HG02981 (cell line): ENCODE data around the gene SERPINA5.
A peak's percentile ranks its signal among the peaks of the same experiment; 100 is the strongest.

Experiments used
- ATAC-seq: cut with Tn5 transposase; IDR thresholded peaks from one replicate; pipeline ENCODE4 v1.9.1; 2021; ENCODE audit warnings: mild to moderate bottlenecking, moderate library complexity; ENCODE audit not compliant: unreplicated experiment

SERPINA5 gene

GRCh38 chr14:94548999-94549985, 31.9 kb upstream of the SERPINA5 start:
- peak; percentile 67 for ATAC-seq

DNA sequence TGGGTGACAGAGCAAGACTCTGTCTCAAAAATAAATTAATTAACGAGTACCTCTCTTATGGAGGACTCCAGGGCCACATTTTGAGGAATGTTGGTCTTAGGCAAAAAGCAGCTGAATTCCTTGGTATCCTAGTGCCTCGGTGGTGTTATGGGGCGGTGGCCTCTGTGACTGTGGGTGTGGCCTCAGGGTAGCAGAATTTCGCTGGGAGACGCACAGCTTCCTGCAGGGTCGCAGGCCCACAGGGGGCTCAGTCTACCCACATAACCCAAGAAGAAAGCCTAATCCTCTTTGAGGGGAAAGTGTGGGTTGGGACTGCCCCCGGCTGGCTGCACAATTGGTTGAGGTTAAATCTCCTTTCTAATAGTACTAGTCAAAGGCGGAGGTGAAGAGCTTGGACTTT, 31.2 kb upstream of the SERPINA5 start:
- no peak for ATAC-seq

- ATAC-seq: no peak
Observed at GRCh38 chr14:94555991-94556390, 25.2 kb upstream of the SERPINA5 start.

GRCh38 chr14:94557327-94557726, 23.9 kb upstream of the SERPINA5 start:
- ATAC-seq: no peak

GRCh38 chr14:94558842-94559241, 22.4 kb upstream of the SERPINA5 start:
- ATAC-seq: no peak

DNA sequence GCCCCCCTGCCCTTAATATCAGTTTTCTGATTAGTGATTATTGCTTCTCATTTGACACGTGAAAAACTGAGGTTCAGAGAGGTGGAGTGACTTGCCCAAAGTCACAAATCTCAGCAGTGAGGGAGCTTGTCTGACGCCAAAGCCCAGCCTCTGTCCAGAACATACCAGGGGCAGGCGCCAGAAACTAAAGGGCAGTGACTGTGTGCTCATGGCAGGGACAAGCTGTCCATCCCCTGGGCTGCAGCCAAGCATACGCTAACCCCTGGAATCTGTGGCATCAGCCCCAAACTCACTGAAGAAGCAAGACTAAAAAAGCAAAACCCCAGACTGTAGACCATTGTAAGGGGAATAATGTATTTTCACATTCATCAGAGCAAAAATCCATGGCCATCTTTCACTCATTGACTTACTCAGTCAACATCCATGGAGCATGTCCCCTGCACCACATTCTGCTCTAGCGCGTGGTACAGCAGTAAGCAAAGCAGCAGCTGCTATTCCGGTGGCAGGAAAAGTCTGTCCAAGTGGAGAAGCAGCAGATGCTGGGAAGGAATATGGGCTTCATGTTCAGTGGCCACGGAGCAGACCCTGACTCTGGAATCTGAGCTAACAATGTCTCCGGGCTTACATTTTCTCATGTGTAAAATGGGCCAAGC, 21.5 kb upstream of the SERPINA5 start:
- ATAC-seq: no peak

DNA sequence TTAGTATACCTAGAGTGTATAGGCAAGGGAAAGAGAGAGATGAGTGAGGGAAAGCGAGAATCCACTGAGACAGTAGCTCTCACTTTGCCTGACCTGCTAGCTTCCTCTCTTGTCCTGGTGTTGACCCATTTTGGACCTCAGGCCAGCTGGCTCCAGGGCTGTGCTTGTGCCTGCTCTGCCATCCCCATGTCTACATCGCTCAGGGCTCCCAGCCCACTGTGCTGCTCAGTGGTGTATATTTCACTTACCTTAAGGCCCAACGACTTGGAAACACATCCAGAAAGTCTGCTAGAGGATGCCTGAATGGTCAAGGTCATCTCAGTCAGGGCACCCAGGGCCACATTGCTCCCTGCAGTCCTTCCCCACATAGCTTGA, 20.9 kb upstream of the SERPINA5 start:
- ATAC-seq: no peak

GRCh38 chr14:94560751-94561655, 20.2 kb upstream of the SERPINA5 start, which contains the start of gene SERPINA4:
Gene SERPINA4 (plus strand): TSS chr14:94561442. CDS start chr14:94563483, 2,041 bp downstream.
- ATAC-seq: no peak

DNA sequence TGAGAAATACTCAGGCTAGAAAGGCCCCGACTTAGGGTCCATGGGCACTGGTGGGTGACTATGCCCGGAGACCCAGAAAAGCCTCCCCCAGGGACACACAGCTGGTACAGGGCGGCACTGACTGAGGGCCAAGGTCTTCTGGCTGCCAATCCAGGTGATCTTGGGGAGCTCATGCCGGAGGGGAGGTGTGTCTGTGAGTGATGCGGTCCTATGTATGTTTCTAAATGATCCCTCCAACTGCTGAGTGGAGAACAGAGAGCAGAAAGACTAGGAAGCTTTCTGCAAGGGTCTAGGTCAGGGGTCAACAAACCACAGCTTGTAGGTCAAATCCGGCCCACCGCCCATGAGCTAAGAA, 19.6 kb upstream of the SERPINA5 start:
- ATAC-seq: no peak

DNA sequence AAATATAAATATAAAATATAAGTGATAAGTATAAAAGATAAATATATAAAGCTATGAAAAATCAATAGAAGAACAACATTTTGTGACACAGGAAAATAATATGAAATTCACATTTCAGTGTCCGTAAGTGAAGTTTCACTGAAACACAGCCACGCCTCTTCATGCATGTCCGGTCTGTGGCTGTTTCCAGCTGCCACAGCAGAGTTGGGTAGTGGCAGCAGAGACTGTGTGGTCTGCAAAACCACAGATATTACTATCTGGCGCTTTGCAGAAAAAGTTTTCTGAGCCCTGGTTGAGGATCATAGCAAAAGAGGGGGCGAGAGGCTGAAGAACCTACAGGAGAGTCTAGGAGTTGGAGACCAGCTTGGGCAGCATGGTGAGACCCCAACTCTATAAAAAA, 19.2 kb upstream of the SERPINA5 start:
- no peak for ATAC-seq

DNA sequence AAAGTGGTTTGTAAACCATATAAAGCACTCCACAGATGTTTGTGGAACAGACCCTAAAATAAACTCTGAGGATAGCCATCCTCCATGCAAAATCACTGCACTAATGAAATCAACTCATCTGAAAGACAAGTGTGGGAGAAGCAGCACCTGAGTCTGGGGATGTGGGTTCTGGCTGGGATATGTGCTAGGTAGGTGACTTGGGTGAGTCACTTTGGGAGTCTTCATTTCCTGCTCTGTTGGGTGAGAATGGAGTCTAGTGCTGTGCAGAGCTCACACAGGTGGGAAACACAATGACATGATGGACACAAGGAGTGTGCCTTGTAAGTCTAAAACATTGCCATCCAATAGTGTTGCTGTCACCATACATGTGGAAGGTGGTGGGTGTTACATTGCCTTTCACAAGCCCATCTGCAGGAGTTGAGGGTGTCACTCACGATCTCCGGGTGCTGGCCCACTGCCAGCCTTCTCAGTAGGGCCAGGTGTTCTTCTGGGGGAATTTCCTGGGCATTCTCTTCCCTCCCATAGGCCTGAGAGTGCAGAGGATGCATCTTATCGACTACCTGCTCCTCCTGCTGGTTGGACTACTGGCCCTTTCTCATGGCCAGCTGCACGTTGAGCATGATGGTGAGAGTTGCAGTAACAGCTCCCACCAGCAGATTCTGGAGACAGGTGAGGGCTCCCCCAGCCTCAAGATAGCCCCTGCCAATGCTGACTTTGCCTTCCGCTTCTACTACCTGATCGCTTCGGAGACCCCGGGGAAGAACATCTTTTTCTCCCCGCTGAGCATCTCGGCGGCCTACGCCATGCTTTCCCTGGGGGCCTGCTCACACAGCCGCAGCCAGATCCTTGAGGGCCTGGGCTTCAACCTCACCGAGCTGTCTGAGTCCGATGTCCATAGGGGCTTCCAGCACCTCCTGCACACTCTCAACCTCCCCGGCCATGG, 18.0 kb upstream of the SERPINA5 start:
- ATAC-seq: no peak

DNA sequence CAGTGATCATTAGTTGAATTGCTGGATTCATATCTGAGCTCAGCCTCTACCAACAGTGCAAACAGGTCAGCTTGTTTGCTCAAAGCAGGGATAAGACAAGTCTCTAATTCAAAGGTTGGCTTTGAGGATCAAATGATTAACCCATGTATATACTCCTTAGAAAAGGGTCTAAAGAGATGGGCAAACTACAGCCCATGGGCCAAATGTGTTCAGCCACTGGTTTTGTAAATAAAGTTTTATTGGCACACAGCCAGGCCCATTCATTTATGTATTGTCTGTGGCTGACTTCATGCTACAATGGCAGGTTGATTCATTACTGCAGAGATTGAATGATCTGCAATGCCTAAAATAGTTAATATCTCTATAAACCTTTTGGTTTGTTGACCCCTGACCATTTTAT, 16.8 kb upstream of the SERPINA5 start:
- no peak for ATAC-seq

- no peak for ATAC-seq
Observed at GRCh38 chr14:94568186-94568585, 13.0 kb upstream of the SERPINA5 start.

DNA sequence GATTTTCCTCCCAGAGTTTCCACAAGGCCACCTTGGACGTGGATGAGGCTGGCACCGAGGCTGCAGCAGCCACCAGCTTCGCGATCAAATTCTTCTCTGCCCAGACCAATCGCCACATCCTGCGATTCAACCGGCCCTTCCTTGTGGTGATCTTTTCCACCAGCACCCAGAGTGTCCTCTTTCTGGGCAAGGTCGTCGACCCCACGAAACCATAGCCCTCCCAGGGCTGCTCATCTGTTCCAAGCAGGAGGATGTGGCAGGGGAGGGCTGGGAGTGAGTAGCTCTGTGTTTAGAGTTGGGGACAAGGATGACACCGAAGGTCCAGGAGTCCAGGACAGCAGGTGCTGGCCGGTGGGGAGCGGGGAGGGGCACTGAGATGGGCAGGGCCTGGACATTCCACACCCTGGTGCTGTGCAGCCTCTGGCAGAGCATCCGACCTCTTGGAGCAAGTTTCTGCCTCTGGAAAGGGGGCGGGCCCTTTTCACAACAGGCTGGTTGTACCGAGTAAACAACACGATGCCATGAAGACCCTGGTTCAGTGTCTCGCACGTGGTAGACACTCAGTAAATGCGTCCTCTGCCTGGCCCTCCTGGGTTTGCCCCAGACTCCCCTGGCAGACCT, 11.7 kb upstream of the SERPINA5 start:
- no peak for ATAC-seq

- ATAC-seq: no peak
Observed at GRCh38 chr14:94570002-94570400, 11.2 kb upstream of the SERPINA5 start.

GRCh38 chr14:94570440-94570839, 10.8 kb upstream of the SERPINA5 start:
- no peak for ATAC-seq

GRCh38 chr14:94571395-94571794, 9.8 kb upstream of the SERPINA5 start:
- no peak for ATAC-seq

DNA sequence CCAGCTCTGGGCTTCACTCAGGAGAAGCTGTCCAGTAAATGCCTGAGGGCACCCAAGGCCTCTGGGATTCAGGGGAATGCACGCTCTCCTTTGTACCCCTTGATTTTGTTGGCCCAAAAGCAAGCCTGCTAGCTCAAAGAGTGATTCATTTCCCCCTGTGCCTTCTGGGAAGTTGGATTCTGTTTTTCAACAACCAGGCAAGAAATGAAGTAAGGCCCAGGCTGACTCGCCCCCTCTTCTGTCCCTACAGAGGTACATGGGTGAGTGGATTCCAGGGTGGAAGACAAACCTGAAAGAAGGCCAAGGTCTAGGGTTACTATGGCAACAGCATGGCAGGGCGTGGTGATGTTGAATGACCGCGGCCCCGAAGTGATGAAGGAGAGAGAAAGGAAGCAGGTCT, 9.3 kb upstream of the SERPINA5 start:
- ATAC-seq: no peak

- ATAC-seq: no peak
Observed at GRCh38 chr14:94572637-94573303, 8.5 kb upstream of the SERPINA5 start.
